Neuronal stem cell (in vitro differentiated cells): ENCODE measurements around the gene VPREB3.

ENCODE experiments used
- DNase-seq: peaks from one replicate; pipeline ENCODE4 v3.0.0-alpha.2; 2013; ENCODE audit warnings: low spot score
- H2AFZ ChIP-seq: one replicate; pipeline ENCODE4 v1.6.1; 2013; ENCODE audit warnings: mild to moderate bottlenecking, low read length, inconsistent platforms
- H2AK5ac ChIP-seq: 2 replicates; pipeline ENCODE4 v1.6.1; 2013; ENCODE audit warnings: low read depth, mild to moderate bottlenecking, inconsistent platforms, low read length, moderate library complexity, mixed read lengths
- H2BK120ac ChIP-seq: 2 replicates; pipeline ENCODE4 v1.6.1; 2013; ENCODE audit warnings: low read depth, mild to moderate bottlenecking, inconsistent platforms, low read length, moderate library complexity, mixed read lengths
- H2BK12ac ChIP-seq: one replicate; pipeline ENCODE4 v1.6.1; 2013; ENCODE audit warnings: low read length, inconsistent platforms
- H2BK15ac ChIP-seq: 2 replicates; pipeline ENCODE4 v1.6.1; 2013; ENCODE audit warnings: mild to moderate bottlenecking, low read length, inconsistent platforms, mixed read lengths
- H2BK5ac ChIP-seq: one replicate; pipeline ENCODE4 v1.6.1; 2013; ENCODE audit warnings: inconsistent platforms, mild to moderate bottlenecking, low read length, moderate library complexity
- H3K14ac ChIP-seq: one replicate; pipeline ENCODE4 v1.6.1; 2013; ENCODE audit warnings: low read length, inconsistent platforms
- H3K18ac ChIP-seq: 2 replicates; pipeline ENCODE4 v1.6.1; 2013; ENCODE audit warnings: low read length, inconsistent platforms
- H3K23ac ChIP-seq: 2 replicates; pipeline ENCODE4 v1.6.1; 2013; ENCODE audit warnings: low read depth, mild to moderate bottlenecking, mixed read lengths, low read length, inconsistent platforms; ENCODE audit not compliant: poor library complexity
- H3K27ac ChIP-seq: replicated peaks from 3 replicates; pipeline ENCODE4 v1.5.1; 2013; ENCODE audit warnings: low read length, inconsistent platforms
- H3K27me3 ChIP-seq, 3 experiments: 2 replicates each; pipeline ENCODE4 v1.6.1; 2013; ENCODE audit warnings: low read length in 3 of 3, mild to moderate bottlenecking in 2 of 3, inconsistent platforms in 1 of 3, low read depth in 1 of 3, mixed read lengths in 1 of 3, moderate library complexity in 1 of 3; ENCODE audit not compliant: control insufficient read depth in 3 of 3, insufficient read depth in 3 of 3
- H3K36me3 ChIP-seq, 2 donors: replicated peaks in 1 of 2; 2 replicates each; pipeline ENCODE4 v1.6.1; 2013; ENCODE audit warnings: low read length in 2 of 2; ENCODE audit not compliant: control insufficient read depth in 2 of 2, insufficient read depth in 2 of 2
- H3K4ac ChIP-seq: 2 replicates; pipeline ENCODE4 v1.6.1; 2013; ENCODE audit warnings: inconsistent platforms, mild to moderate bottlenecking, low read length, moderate library complexity
- H3K4me1 ChIP-seq, 2 donors: 1 replicate in 1 of 2; 2 replicates in 1 of 2; pipeline ENCODE4 v1.6.1; 2013; ENCODE audit warnings: low read length in 2 of 2, low read depth in 1 of 2; ENCODE audit not compliant: control insufficient read depth in 2 of 2, insufficient read depth in 1 of 2
- H3K4me2 ChIP-seq: one replicate; pipeline ENCODE4 v1.6.1; 2013; ENCODE audit warnings: mild to moderate bottlenecking, low read length, inconsistent platforms; ENCODE audit not compliant: insufficient read depth, poor library complexity, severe bottlenecking
- H3K4me3 ChIP-seq, 2 donors: 2 replicates each; pipeline ENCODE4 v1.5.1; 2013; ENCODE audit warnings: low read length in 2 of 2, mild to moderate bottlenecking in 2 of 2, inconsistent platforms in 1 of 2, moderate library complexity in 1 of 2
- H3K79me1 ChIP-seq: one replicate; pipeline ENCODE4 v1.6.1; 2013; ENCODE audit warnings: low read depth, mild to moderate bottlenecking, inconsistent platforms, low read length, moderate library complexity
- H3K9ac ChIP-seq: one replicate; pipeline ENCODE4 v1.6.1; 2013; ENCODE audit warnings: mild to moderate bottlenecking, low read depth, low read length, inconsistent platforms; ENCODE audit not compliant: poor library complexity
- H3K9me3 ChIP-seq, 2 donors: replicated peaks in 1 of 2; 2 replicates each; pipeline versions ENCODE3 to v1.6.1; 2013; ENCODE audit warnings: low read length in 2 of 2, mild to moderate bottlenecking in 2 of 2, inconsistent platforms in 1 of 2, low read depth in 1 of 2, mixed read lengths in 1 of 2, moderate library complexity in 1 of 2; ENCODE audit not compliant: control insufficient read depth in 2 of 2, insufficient read depth in 1 of 2
- H4K8ac ChIP-seq: one replicate; pipeline ENCODE4 v1.6.1; 2013; ENCODE audit warnings: low read depth, mild to moderate bottlenecking, inconsistent platforms, low read length, moderate library complexity
- H4K91ac ChIP-seq: one replicate; pipeline ENCODE4 v1.6.1; 2013; ENCODE audit warnings: low read length, low read depth, mild to moderate bottlenecking, inconsistent platforms; ENCODE audit not compliant: poor library complexity
- WGBS, 2 donors: extraction: QIAGEN DNeasy Blood & Tissue Kit; methylation state at CpG; one replicate each; pipeline ENCODE4 v1.1.7; 2013; ENCODE audit warnings: missing lambda C conversion rate in 2 of 2, mixed read lengths in 1 of 2; ENCODE audit not compliant: insufficient read length in 2 of 2, insufficient replicate concordance in 1 of 2; ENCODE audit errors: extremely low coverage in 2 of 2; 5-methylcytosine and 5-hydroxymethylcytosine counted together

VPREB3 gene

GRCh38 chr22:23753385-23753784, 840 bp downstream of the VPREB3 start:
- no CpG with 5 or more reads among the region's 2 CpGs for WGBS, 2 donors
- Histone ChIP-seq H3K9ac (no peak overlapping the region), H3K79me1 (peaks cover 2% of the 10 kb centered on the region)

GRCh38 chr22:23752750-23753149, 1.5 kb downstream of the VPREB3 start:
- Histone ChIP-seq H3K23ac (no peak overlapping the region), H3K4me3 (no peak overlapping the region), H4K8ac (no peak overlapping the region), H3K9me3 (no peaks in the 10 kb centered on the region), H3K18ac (no peak overlapping the region), H2BK120ac (no peak overlapping the region), H3K4ac (no peak overlapping the region), H3K9ac (no peak overlapping the region), H2BK15ac (no peak overlapping the region), H2AFZ (no peak overlapping the region), H4K91ac (no peak overlapping the region), H3K36me3 (no peaks in the 10 kb centered on the region), H3K4me1 (peaks cover 4 to 5% of the 10 kb centered on the region in 2 donors), H2AK5ac (no peak overlapping the region), H3K27me3 (peaks cover 0 to 4% (median 0%) of the 10 kb centered on the region in 3 experiments), H2BK5ac (no peak overlapping the region), H3K79me1 (peaks cover 2% of the 10 kb centered on the region), H3K4me2 (no peak overlapping the region), H3K14ac (no peak overlapping the region), H2BK12ac (no peak overlapping the region), H3K27ac (no peak overlapping the region)
- WGBS, 2 donors: no CpG with 5 or more reads among the region's 16 CpGs
- no peak for DNase-seq

More at GRCh38 chr22:23753385-23753784, 840 bp downstream of the VPREB3 start:
- Histone ChIP-seq H2BK15ac (no peak overlapping the region), H3K27me3 (peaks cover 0 to 4% (median 0%) of the 10 kb centered on the region in 3 experiments), H3K4me3 (no peak overlapping the region), H3K18ac (no peak overlapping the region), H3K4me1 (peaks cover 4 to 5% of the 10 kb centered on the region in 2 donors), H3K23ac (no peak overlapping the region), H3K4me2 (no peak overlapping the region), H2AFZ (no peak overlapping the region), H3K27ac (no peak overlapping the region), H2BK120ac (no peak overlapping the region), H4K8ac (no peak overlapping the region), H2BK5ac (no peak overlapping the region), H4K91ac (no peak overlapping the region), H2AK5ac (no peak overlapping the region), H3K36me3 (no peaks in the 10 kb centered on the region), H3K4ac (no peak overlapping the region), H2BK12ac (no peak overlapping the region), H3K9me3 (no peaks in the 10 kb centered on the region), H3K14ac (no peak overlapping the region)
- no peak for DNase-seq

DNA sequence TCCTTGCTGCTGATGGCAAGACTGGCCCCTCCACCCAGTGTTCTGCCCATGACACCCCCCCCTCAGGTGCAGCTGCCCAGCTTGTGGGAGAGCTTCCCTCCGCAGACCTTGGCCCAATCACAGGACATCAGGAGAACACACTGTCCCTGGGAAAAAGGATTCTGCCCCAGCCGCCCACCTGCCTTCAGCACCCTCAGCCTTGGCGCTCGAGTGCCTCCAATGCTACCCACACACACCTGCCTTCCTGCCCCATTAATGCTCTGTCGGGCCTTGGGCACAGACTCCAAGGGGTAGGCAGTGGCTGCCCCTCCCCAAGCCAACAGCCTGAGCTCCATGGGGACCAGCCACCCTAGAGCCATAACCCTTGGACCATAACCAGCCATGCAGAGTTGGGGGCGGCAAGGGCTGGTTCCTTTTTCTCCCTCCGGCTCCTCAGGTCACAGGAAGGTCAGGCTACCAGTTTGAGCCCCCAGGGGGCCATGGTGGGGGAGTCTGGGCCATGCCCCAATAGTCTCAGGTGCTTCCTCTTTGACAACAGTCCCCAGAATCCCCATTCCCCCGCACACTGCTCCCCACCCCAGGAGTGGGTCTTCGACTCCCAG, 2.0 kb downstream of the VPREB3 start:
- H3K18ac ChIP-seq: no peak overlapping the region
- no peak overlapping the region for H3K9ac ChIP-seq
- no peak overlapping the region for H2AFZ ChIP-seq
- H3K36me3 ChIP-seq: no peaks in the 10 kb centered on the region
- H3K14ac ChIP-seq: no peak overlapping the region
- no peak for DNase-seq
- no peak overlapping the region for H3K23ac ChIP-seq
- H4K91ac ChIP-seq: peak overlapping the region; percentile 56
- no peak overlapping the region for H3K27ac ChIP-seq
- no CpG with 5 or more reads among the region's 9 CpGs for WGBS, 2 donors
- H3K4me3 ChIP-seq: no peak overlapping the region
- H2BK15ac ChIP-seq: no peak overlapping the region
- peaks cover 4 to 5% of the 10 kb centered on the region in 2 donors for H3K4me1 ChIP-seq
- no peak overlapping the region for H2BK12ac ChIP-seq
- H3K4ac ChIP-seq: no peak overlapping the region
- no peaks in the 10 kb centered on the region for H3K9me3 ChIP-seq
- no peak overlapping the region for H2BK5ac ChIP-seq
- H4K8ac ChIP-seq: no peak overlapping the region
- H3K79me1 ChIP-seq: peaks cover 2% of the 10 kb centered on the region
- H3K4me2 ChIP-seq: no peak overlapping the region
- H3K27me3 ChIP-seq: peaks cover 0 to 4% (median 0%) of the 10 kb centered on the region in 3 experiments
- H2AK5ac ChIP-seq: peak overlapping the region; percentile 63
- no peak overlapping the region for H2BK120ac ChIP-seq

GRCh38 chr22:23751441-23751996, 2.7 kb downstream of the VPREB3 start:
- H3K4ac ChIP-seq: peak overlapping the region; percentile 86
- peak overlapping the region; percentile 98 for H2AFZ ChIP-seq
- peak overlapping the region; percentile 75 for H2BK15ac ChIP-seq
- H3K23ac ChIP-seq: peak overlapping the region; percentile 87
- H3K36me3 ChIP-seq: no peaks in the 10 kb centered on the region
- H2AK5ac ChIP-seq: peak overlapping the region; percentile 63
- peak overlapping the region; percentile 84 to 89 for H3K4me3 ChIP-seq
- peak overlapping the region; percentile 71 for H2BK5ac ChIP-seq
- DNase-seq: no peak
- peak overlapping the region; percentile 100 for H4K8ac ChIP-seq
- H3K79me1 ChIP-seq: peaks cover 4% of the 10 kb centered on the region
- H3K4me1 ChIP-seq: peaks cover 4 to 5% of the 10 kb centered on the region in 2 donors
- H3K9ac ChIP-seq: peak overlapping the region; percentile 97
- H3K9me3 ChIP-seq: no peaks in the 10 kb centered on the region
- peak overlapping the region; percentile 93 for H3K4me2 ChIP-seq
- H2BK120ac ChIP-seq: peak overlapping the region; percentile 95
- peaks cover 0 to 4% (median 0%) of the 10 kb centered on the region in 3 experiments for H3K27me3 ChIP-seq
- peak overlapping the region; percentile 99 for H3K14ac ChIP-seq
- H4K91ac ChIP-seq: no peak overlapping the region
- peak overlapping the region; percentile 99 for H3K18ac ChIP-seq
- no peak overlapping the region for H2BK12ac ChIP-seq
- H3K27ac ChIP-seq: peak overlapping the region; percentile 92
- no CpG with 5 or more reads among the region's 22 CpGs for WGBS, 2 donors
